Muscle layer of duodenum (tissue), 2 donors: Measurements from ENCODE around the gene FREM1.

ENCODE experiments used
- H3K27ac ChIP-seq: one replicate; pipeline ENCODE4 v1.7.0; 2013; ENCODE audit warnings: mild to moderate bottlenecking, low read length
- H3K27me3 ChIP-seq: one replicate; pipeline ENCODE4 v1.7.0; 2013; ENCODE audit warnings: low read depth, mild to moderate bottlenecking, control low read depth, low read length
- H3K36me3 ChIP-seq, 2 donors: one replicate each; pipeline ENCODE4 v1.7.0; 2013; ENCODE audit warnings: low read length in 2 of 2, control low read depth in 1 of 2, mild to moderate bottlenecking in 1 of 2; ENCODE audit not compliant: insufficient read depth in 2 of 2, control insufficient read depth in 1 of 2
- H3K4me1 ChIP-seq, 2 donors: one replicate each; pipeline ENCODE4 v1.7.0; 2013; ENCODE audit warnings: low read length in 2 of 2, mild to moderate bottlenecking in 2 of 2, control low read depth in 1 of 2, moderate library complexity in 1 of 2; ENCODE audit not compliant: insufficient read depth in 2 of 2, control insufficient read depth in 1 of 2
- H3K4me3 ChIP-seq, 2 donors: one replicate each; pipeline ENCODE4 v1.7.0; 2013; ENCODE audit warnings: low read length in 2 of 2, low read depth in 1 of 2, mild to moderate bottlenecking in 1 of 2
- H3K9me3 ChIP-seq, 2 donors: one replicate each; pipeline ENCODE4 v1.7.0; 2013; ENCODE audit warnings: low read length in 2 of 2, control low read depth in 1 of 2, mild to moderate bottlenecking in 1 of 2; ENCODE audit not compliant: control insufficient read depth in 1 of 2
- donor health status: healthy.

FREM1 gene

DNA sequence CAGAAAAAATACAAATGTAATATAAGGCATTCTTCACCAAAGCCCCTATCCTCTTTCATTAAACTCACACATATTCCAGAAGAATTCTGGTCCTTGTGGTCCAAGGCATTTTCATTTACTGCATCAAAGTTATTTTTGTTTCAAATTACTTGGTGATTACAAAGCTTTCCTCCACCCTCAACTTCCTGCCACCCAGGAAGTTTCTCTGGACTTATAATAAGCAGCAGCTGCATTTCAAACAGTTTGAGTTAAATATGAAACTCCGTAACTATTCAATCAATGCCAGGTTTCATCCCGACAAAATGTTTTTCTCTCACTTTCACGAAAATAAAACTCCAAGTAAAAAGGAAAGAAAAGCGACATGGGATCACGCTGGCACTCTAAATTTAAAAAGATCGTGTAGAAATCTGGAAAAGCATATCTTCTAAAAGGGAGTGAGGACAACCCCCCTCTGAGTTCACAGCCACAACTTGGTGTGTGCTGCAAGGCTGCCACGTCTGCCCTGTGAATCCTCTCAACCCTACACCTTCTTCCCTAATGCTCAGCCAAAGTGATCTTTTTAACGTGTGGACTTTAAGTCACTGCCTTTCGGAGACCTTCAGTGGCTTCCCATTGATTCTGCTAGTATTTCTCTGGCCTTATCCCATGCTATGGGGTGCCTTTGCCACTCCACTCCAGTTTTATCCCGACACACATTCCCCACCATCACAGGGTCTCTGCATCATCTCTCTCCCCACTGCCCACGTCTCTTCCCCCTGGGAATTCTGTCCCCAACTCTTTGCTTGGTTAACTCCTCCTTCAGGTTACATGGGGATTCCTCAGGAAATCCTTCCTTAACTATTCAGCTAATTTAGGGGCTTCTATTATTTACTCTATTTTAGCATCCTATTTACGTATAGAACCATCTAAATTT is 96.6 kb downstream of the FREM1 start:
- Histone ChIP-seq H3K27me3 (no peaks in the 10 kb centered on the region), H3K36me3 (no peaks in the 10 kb centered on the region), H3K9me3 (no peaks in the 10 kb centered on the region), H3K4me1 (no peaks in the 10 kb centered on the region), H3K27ac (no peak overlapping the region), H3K4me3 (no peak overlapping the region)

DNA sequence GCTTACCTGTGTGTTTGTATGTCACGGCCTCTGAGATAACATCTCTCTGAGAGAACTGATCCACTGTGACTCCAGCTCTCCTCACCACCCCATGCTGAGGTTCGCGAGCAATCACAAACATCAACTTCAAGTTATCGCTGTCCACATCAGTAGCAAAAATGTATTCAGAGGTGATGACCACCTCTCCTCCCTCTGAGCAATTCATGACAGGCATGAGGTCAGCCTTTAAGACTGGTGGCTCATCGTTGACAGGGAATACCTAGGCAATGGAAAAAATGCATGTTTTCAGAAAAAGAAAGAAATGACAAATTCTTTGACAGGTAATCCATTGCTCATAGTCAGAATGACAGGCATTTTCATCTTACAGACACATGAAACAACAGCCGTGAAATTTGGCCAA is 97.4 kb downstream of the FREM1 start:
- H3K27me3 ChIP-seq: no peaks in the 10 kb centered on the region
- H3K9me3 ChIP-seq: no peaks in the 10 kb centered on the region
- no peak overlapping the region for H3K27ac ChIP-seq
- H3K4me1 ChIP-seq: no peaks in the 10 kb centered on the region
- H3K4me3 ChIP-seq: no peak overlapping the region
- no peaks in the 10 kb centered on the region for H3K36me3 ChIP-seq

DNA sequence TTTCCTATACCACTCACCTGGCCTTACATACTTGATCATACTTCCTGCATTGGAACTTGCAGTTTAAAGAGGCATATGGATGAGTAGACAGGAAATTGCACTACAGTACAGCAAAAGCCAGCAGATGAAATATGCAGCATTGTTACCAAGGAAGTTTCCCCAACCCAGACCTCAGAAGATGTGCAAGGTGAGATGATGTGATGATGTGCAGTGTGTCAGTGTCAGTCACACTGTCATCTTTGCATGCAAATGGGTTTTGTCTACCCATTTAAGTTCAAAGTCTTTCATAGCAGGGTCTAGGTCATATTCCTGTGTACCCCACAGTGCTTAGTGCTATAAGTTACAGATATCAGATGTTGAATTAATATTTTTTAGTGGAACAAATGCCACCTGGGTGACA is 98.4 kb downstream of the FREM1 start:
- H3K4me1 ChIP-seq: no peaks in the 10 kb centered on the region
- H3K9me3 ChIP-seq: no peaks in the 10 kb centered on the region
- H3K27ac ChIP-seq: no peak overlapping the region
- no peak overlapping the region for H3K4me3 ChIP-seq
- no peaks in the 10 kb centered on the region for H3K27me3 ChIP-seq
- H3K36me3 ChIP-seq: no peaks in the 10 kb centered on the region

DNA sequence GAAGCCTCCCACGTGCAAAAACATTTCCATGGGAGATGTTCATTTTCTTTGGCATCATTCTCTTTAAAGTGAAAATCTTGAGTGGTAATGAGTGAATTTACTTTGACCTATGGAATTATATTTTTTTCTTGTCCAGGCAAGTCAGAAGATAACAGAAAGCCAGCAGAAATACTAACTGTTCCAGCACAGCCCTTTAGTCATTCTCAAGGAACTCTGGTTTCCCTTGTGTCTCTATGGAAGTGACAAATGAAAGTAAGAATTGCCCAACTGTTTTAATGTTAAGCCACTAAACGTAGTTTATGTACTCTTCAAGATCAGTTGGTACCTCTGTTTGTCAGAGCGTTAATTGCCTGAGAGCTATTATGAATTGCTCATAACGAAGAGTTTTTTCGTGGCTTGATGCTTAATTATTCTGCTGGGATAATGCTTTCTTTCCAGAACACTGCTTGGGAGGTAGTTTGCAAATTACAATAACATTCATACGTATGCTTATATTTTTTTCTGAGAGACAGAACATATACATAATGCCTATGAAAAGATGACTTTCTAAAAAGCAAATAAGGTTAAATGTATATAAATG is 103.2 kb downstream of the FREM1 start:
- H3K27me3 ChIP-seq: no peaks in the 10 kb centered on the region
- no peak overlapping the region for H3K4me3 ChIP-seq
- H3K27ac ChIP-seq: no peak overlapping the region
- no peaks in the 10 kb centered on the region for H3K4me1 ChIP-seq
- H3K9me3 ChIP-seq: no peaks in the 10 kb centered on the region
- no peaks in the 10 kb centered on the region for H3K36me3 ChIP-seq

DNA sequence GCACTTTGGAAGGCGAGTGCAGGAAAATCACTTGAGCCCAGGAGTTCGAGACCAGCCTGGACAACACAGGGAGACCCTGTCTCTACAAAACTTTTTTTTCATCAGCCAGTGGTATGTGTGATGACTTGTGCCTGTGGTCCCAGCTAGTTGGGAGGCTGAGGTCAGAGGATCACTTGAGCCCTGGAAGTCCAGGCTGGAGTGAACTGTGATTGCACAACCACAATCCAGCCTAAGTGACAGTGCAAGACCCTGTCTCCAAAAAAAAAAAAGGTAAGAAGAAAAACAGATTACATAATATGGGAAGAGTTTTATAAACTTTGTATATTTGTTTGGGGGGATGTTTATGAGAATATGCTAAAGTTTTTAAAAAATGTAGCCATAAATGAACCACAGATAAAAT is 111.2 kb downstream of the FREM1 start:
- H3K27me3 ChIP-seq: no peaks in the 10 kb centered on the region
- no peak overlapping the region for H3K4me3 ChIP-seq
- no peaks in the 10 kb centered on the region for H3K36me3 ChIP-seq
- H3K9me3 ChIP-seq: no peaks in the 10 kb centered on the region
- H3K4me1 ChIP-seq: no peaks in the 10 kb centered on the region
- H3K27ac ChIP-seq: no peak overlapping the region

DNA sequence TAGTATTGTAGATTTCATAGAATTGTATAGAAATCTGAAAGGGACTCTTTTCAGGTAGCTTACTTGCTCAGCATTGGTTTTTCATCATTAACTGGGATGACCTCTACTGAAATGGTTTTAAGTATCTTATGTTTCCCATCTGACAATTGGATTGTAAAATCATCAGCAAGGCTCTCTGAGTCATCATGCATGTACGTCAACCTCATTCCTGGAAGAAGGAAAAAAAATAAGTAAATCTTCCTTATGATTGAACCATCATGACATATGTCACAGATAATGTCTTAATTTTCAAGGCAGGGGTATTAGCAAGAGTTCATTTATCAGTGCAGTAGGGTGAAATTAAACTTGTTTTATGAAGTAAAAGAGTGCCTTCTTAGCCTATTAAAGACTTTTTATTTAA is 112.8 kb downstream of the FREM1 start:
- no peaks in the 10 kb centered on the region for H3K4me1 ChIP-seq

DNA sequence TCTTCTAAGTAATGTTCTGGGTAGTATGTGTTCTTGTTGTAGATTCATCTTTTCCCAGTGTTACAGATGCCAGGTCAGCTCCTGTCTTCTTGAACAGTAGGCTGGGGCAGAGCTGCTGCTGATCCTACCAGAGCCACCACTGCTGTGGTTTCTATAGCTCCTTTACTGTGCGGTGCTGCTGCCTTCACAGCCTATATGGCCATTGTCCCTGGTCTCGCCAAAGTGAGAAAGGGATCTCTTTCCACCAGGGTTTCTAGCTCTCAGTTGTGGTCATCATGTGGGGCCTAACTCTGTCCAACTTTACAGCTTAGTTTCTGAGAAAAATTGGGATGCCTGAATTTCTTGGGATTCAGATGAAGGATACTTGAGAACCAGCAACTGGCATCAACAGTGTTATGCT is 116.8 kb downstream of the FREM1 start:
- Histone ChIP-seq H3K27me3 (no peaks in the 10 kb centered on the region), H3K4me1 (no peaks in the 10 kb centered on the region), H3K27ac (no peak overlapping the region), H3K36me3 (no peaks in the 10 kb centered on the region), H3K4me3 (no peak overlapping the region), H3K9me3 (no peaks in the 10 kb centered on the region)

More for the DNA sequence above, 112.8 kb downstream of the FREM1 start:
- H3K36me3 ChIP-seq: no peaks in the 10 kb centered on the region
- no peak overlapping the region for H3K27ac ChIP-seq
- no peaks in the 10 kb centered on the region for H3K27me3 ChIP-seq
- H3K9me3 ChIP-seq: no peaks in the 10 kb centered on the region
- no peak overlapping the region for H3K4me3 ChIP-seq

DNA sequence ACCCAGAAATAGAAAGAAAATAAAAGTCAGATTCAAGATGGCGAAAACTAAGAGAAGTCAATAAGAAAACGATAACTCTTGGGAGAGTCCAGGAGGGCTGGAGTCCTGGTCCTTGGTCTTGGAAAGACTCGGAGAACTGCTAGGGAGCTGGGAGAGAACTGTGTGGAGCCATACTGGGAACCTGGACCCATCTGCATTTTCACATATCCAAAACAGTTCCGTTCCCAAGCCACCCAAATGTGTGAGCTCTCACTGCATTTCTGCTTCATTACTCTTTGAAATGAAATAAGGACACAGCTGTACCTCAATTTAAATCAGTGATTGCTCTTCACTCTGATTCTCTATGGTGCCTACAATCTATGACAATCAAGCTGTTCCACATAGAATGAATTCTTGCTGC is 119.6 kb downstream of the FREM1 start:
- H3K4me1 ChIP-seq: no peaks in the 10 kb centered on the region
- no peak overlapping the region for H3K27ac ChIP-seq
- no peaks in the 10 kb centered on the region for H3K36me3 ChIP-seq
- H3K9me3 ChIP-seq: no peaks in the 10 kb centered on the region
- no peaks in the 10 kb centered on the region for H3K27me3 ChIP-seq
- no peak overlapping the region for H3K4me3 ChIP-seq

DNA sequence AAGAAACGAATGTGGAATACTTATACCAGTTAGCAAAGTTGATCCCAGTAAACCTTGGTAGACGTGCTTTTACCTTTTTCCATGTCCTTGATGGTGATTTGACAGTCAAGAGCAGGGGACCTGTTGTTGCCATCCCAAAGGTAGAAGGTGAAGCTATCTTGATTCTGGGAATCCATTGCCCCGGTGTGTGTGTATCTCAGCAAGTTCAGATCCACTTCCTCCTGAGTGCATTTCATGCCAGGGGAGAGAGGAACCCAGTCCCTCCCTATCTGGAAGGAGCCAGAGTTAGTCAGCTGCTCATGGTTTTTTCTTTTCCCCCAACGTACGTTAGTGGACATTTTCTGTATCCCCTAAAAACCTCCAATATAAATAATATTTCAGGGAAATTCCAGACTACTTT is 121.4 kb downstream of the FREM1 start:
- no peaks in the 10 kb centered on the region for H3K27me3 ChIP-seq
- H3K36me3 ChIP-seq: no peaks in the 10 kb centered on the region
- no peaks in the 10 kb centered on the region for H3K4me1 ChIP-seq
- no peaks in the 10 kb centered on the region for H3K9me3 ChIP-seq
- no peak overlapping the region for H3K4me3 ChIP-seq
- no peak overlapping the region for H3K27ac ChIP-seq

DNA sequence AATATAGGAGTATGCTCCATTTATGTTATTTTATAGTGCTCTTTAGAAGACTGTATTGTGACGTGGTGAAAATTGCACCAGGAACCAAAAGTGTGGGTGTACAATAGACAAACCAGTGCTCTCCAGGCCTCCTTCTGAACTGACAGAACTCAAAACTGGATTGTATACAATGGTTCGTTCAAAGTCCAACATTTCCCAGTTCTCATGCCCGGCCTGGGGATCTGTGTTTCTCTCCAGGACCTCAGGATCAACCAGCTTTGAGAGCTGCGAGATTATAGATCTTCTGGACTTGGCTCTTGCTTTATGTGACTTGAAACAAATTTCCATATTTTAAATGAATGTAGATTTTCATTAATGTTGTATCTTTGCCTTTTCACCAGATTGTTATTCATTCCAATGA is 126.9 kb downstream of the FREM1 start:
- Histone ChIP-seq H3K36me3 (no peaks in the 10 kb centered on the region), H3K4me3 (no peak overlapping the region), H3K9me3 (no peaks in the 10 kb centered on the region), H3K27ac (no peak overlapping the region), H3K4me1 (no peaks in the 10 kb centered on the region), H3K27me3 (no peaks in the 10 kb centered on the region)

DNA sequence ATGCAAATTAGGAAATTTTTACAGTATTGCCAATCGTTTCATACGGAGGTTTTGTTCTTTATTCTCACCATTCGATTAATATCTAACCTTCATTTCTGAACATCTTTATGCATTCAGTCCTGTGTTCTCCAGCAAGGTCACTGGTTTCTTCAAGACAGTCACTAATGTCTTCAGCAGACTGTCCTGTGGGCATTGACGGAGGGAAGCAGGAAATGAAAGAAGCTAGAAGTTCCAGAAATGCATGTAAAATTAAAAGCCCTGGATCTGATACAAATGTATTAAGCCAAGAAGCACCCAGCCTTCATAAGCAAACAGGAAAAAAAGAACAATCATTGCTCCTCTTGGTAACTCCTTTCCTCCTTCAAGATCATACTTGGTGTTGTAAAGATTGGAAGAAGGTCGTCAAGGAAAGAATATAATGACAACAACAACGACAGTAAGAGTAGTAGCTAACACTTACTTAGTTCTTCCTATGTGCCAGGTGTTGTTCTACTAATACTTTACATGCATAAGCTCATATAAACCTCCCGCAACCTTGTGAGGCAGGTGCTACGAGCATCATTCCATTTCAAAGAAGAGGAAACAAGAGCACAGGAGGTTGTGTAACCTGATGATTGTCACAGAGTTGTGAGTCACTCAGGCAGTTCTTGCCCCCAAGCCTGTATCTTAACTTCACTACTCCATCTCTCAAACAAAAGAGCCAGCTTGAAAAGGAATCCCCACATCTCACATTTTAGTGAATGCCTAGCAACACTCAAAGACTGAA is 127.8 kb downstream of the FREM1 start:
- Histone ChIP-seq H3K36me3 (no peaks in the 10 kb centered on the region), H3K9me3 (no peaks in the 10 kb centered on the region), H3K27me3 (no peaks in the 10 kb centered on the region), H3K4me3 (no peak overlapping the region), H3K27ac (no peak overlapping the region), H3K4me1 (no peaks in the 10 kb centered on the region)
